Esophagus muscularis mucosa (tissue), 3 donors: ENCODE measurements around the gene TBC1D22A.

Experiments used
- POLR2A ChIP-seq: fragments of 450-650 bp; IDR thresholded peaks from one replicate; pipeline ENCODE4 v1.6.1; 2017; ENCODE audit warnings: antibody characterized with exemption, moderate library complexity, mild to moderate bottlenecking, low read depth
- TF ChIP-seq, protein P1 (sequence below), 3 experiments: fragments of 200-600 bp in 2 of 3; fragments of 450-650 bp in 1 of 3; sonication (generic) in 2 of 3; IDR thresholded peaks; one replicate each; pipeline ENCODE4 v1.5.1; 2017 to 2019; ENCODE audit warnings: antibody characterized with exemption in 3 of 3, mild to moderate bottlenecking in 2 of 3, moderate library complexity in 1 of 3

DNA sequence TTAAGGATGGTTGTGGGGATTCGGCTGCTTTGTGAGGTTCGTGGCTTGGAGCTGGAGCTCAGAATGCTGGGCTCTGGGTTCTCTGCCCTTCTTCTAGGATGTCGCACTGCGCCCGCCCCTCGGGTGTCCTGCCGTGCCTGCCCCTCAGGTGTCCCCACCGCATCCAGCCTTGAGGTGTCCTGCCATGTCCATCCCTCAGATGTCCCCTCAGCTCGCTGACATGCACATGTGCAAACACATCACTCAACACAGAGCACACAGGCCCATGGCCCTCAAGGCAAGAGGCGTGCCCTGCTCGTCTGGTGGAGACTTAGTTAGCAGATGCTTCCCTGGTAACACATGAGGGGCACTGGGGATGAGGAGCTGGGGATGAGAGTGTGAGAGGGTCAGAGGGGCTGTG, 359.3 kb downstream of the TBC1D22A start:
- TF ChIP-seq, protein P1, sequence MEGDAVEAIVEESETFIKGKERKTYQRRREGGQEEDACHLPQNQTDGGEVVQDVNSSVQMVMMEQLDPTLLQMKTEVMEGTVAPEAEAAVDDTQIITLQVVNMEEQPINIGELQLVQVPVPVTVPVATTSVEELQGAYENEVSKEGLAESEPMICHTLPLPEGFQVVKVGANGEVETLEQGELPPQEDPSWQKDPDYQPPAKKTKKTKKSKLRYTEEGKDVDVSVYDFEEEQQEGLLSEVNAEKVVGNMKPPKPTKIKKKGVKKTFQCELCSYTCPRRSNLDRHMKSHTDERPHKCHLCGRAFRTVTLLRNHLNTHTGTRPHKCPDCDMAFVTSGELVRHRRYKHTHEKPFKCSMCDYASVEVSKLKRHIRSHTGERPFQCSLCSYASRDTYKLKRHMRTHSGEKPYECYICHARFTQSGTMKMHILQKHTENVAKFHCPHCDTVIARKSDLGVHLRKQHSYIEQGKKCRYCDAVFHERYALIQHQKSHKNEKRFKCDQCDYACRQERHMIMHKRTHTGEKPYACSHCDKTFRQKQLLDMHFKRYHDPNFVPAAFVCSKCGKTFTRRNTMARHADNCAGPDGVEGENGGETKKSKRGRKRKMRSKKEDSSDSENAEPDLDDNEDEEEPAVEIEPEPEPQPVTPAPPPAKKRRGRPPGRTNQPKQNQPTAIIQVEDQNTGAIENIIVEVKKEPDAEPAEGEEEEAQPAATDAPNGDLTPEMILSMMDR (IDR thresholded peaks at IDR 0.05): no peak
- no peak for TF ChIP-seq POLR2A
